LHCN-M2 (cell line): ENCODE data around the gene NPC1. TPM values are rescaled to one million over a fixed set of nuclear protein-coding genes. Genes with fewer than 3 reads are reported as not detected.
"Not testable (repeated sequence)": the region's sequence is repeated elsewhere in the genome, so short reads cannot be mapped to it uniquely, and the experiment has no call there.

ENCODE experiments used
- DNase-seq: peaks from one replicate; pipeline ENCODE4 v3.0.0-alpha.2; 2012; ENCODE audit warnings: low read depth
- total RNA-seq: library from RNA; depleted of rRNA; stranded (reverse); fragments of >200 nt; gene quantifications from 2 replicates; pipeline ENCODE4 v1.2.3, GENCODE V29; 2014

The NPC1 gene
- total RNA-seq, 1 experiment from 2014 or later = 71.8 TPM

DNA sequence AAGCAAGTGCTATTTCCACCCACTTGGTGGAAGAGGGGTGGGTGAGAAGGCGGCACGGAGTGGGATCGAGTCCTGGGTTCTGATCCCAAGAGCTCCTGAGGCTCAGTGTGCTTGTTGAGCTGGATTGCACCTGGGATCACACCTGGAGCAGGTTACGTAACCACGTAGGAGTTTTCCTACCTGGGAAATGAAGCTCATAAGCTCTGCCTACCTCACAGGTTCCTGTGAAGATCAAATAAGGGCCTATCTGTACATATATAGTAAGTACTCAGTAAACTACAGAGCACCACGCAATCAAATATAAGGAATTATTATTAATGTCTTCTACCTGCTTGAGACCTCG, 11.0 kb downstream of the NPC1 start:
- no peak for DNase-seq

DNA sequence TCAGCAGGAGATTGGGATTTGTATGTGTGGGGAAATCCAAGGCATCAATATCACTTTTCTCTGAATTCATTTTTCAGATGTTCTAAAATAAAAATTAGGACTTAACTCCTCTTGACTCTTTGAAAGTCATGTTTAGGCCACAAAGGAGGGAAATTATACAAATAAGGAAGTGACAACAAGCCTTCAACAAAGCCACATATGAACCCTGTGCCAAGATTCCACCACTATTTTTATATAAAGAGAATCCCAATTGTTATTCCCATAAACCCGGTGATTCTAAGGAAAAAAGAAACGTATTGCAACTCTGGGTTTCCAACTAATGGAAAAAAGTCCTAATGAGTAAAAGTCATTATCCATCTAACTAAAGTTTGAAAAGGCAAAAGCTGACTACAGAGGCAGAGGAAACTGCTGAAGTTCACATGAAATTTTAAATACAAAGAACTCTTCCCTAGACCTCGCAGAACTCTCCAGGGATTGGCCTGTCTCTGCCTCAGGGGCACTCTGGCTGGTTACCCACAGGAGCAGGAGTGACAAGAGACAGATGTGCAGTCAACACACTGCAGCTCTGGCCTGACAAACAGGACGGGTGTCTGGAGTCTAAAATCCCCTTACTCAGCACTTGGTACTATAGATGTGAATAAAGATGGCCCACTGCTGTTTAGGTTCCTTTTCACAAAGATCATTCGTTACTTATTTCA, 11.5 kb downstream of the NPC1 start:
- peak; percentile 49 for DNase-seq

DNA sequence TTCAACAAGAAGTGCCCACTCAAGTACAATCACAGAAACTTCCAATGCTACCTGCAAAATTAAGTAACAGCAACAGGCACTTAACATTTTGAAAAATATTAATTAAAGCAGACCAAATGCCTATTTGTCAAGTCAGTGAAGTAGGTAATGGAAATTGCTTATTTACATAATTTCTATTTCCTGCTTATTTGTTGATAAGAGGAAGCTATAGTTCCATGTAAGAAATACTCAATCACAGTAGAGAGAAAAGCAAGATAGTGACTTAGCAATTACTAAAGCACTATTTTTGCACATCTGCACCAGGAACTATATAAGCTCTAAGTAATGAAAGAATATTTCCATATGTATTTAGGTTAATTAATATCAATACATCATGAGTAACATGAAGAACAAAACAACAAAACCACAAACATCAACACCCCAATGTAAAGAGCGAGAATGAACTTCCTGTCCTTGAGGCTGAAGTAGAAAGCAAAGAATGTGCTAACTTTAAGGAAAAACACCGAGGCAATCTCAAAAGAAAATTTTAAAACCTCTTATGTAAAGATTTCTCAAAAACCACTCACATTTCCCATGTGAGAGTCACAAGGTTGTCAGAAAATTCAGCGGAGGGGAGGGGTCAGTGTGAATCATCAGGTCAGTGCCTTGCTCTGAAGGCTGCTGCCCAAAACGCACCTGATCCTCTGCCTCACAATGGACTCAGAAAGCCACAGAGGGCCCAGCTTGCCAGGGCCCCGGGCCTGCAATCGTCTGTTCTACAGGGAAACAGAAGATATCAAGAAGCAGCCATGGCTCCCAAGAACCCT, 12.5 kb downstream of the NPC1 start:
- peak; percentile 82 for DNase-seq

DNA sequence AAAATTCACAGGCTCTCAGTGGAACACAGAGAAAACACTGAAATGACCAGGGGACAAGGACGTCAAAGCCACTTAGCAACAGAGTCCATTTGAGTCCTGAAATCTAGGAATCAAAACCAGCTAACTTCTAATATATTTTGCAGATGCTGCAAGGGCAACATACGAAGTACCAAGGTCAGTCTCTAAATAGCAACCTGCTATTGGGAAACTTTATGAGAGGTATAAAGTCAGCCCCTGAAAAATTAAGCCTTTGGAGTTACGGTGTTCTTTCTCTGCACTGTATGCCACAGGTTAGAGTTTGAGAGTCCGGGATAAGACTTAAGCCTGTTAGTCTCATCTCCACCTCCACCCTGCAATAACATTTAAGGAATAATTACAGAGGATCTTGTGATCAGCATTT, 13.3 kb downstream of the NPC1 start:
- no peak for DNase-seq

DNA sequence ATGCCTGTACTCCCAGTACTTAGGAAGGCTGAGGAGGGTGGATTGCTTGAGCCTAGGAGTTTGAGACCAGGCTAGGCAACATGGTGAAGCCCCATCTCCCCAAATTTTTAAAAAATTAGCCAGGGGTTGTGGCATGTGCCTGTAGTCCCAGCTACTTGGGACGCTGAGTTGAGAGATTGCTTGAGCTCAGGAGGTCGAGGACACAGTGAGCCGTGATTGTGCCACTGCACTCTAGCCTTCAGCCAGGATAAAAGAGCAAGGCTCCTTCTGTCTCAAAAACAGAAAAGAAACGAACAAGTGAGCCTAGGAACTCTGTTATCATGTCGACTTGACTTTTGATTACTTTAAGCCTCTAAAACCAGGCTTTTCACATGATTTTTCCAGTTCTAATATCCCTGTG, 13.7 kb downstream of the NPC1 start:
- no peak for DNase-seq

DNA sequence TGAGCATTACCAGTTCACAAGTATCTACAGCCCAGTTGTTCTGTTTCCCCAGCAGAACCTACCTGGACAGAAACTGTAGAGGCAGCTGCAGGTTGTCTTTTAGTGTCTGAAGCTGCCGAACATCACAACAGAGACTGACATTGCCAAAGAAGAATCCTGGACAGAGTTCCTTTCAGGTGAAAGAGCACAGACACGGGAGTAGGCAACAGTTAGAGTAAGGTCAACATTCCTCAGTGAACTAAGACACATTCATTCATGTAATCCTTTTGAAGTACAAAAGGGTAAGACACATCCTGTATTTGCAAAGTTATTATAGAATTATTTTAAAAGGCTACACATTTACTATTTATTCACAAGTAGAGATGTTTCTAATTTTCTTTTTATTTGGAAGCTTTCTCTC, 14.3 kb downstream of the NPC1 start:
- no peak for DNase-seq

DNA sequence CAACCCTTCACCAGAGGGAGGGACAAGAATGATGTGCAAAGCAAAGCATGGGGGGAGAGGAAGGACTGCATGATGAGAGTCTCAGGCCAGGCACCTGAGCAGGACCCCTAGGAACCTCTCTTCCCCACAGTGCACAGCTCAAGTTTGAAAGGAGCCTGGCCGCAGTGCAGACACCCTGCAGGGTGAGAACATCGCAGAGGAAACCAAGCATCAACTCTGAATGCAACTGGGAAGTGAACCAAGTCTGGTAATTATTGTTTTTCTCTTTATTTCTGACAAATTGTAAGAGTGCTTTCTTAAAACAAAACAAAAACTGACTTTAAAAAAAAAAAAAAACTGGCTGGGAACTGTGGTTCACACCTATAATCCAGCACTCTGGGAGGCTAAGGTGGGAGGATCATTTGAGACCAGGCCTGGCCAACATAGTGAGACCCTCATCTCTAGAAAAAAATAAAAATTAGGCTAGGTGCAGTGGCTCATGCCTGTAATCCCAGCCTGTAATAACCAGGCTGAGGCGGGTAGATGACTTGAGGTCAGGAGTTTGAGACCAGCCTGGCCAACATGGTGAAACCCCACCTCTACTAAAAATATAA, 15.3 kb downstream of the NPC1 start:
- DNase-seq = no peak

DNA sequence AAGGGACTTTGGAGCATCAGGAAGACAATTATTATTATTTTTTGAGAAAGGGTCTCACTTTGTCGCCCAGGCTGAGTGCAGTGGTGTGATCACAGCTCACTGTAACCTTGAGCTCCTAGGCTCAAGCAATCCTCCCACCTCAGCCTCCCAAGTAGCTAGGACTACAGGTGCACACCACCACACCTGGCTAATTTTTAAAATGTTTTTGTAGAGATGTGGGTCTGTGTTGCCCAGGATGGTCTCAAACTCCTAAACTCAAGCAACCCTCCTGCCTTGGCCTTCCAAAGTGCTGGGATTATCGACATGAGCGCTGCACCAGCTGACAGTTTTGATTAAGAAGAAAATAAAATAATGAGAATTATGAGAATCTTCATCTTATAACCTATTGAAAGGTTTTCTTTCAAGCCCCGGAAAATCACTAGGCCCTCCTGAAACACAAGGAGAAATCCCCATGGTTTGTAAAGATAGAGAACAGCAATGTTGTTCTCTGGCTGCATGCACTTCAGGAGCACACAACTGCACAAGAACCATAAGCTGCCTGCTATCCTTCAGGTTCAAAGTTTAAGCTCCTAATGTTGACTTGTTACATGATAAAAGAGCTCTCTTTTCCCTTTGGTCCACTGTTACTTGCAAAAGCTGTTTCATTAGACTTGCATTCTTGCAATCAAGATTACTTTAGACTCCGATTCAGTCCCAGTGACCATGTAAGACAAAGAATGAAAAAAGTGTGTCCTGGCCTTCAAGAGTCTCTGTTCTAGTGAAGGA, 16.8 kb downstream of the NPC1 start:
- no peak for DNase-seq

DNA sequence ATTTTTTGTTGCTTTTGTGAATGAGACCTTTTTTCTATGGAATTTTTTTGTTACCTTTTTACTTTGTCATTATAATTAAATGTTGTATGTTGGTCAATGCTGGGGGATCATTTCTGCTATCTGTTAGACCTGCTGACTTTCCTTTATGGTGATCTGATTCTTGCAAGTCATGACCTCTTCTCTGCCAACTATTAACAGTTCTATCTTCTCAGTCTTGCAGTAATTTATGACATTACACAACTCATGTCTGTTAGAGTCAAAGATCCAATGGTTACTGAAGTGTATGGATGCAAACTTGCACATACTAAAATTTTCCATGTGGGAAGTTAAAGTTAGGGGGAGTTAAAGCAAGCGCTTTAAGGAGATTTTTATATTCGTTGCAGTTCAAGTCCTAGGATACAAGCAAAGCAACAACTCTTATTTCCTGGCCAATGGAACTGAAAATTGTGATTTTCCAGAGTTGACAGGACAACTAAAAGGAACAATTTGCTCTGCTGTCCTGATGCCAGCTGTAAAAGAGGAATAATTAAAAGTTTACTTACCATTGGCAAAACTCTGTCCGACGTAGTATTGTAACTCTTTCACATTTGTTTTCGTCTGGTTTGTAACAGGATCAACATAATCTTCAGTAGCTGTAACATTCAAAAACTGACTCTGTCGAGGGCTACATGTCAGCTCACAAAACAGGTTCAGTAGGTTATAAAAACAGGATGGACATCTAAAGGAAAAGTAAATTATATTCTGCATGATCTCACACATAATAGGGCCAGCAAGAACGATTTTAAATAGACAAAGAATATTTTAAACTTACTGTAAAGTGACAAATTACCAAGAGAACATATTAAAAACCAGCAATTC, 17.8 kb downstream of the NPC1 start:
- no peak for DNase-seq

DNA sequence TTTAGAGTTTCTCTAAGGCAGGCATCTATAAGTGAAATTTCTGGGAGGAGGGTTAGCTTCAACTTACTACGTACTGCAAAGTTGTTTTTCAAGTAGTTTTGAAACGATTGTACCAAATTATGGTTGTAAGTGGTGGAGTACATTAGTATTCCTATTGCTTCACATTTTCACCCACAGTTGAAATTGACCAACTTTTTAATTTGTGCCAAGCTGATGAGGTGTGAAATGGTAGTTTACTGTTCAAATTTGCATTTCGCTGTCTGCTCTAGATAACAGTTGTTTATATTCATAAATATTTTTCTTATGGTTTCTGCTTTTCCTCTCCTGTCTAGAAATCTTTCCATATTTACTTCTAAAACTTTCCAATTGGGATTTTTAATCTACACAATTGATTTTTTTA, 18.6 kb downstream of the NPC1 start:
- DNase-seq = no peak

DNA sequence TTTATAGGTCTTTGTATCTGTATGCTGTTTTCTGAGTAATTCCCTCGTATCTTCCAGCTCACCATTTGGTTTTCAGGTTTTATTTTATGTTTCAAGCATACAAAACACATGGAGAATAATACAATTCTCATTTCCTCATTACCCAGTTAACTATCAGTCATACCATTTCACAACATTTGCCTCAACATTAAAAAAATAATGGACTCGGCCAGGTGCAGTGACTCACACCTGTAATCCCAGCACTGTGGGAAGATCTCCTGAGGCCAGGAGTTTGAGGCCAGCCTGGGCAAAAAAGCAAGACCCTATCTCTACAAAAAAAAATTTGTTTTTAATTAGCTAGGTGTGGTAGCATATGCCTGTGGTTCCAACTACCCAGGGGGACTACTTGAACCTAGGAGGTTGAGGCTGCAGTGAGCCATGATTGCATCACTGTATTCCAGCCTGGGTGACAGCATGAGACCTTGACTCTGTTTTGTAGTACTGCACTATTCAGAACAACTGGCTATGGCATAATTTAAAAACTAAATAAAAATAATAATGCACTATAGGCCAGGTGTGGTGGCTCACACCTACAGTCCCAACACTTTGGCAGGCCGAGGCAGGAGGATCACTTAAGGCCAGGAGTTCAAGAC, 20.3 kb downstream of the NPC1 start:
- DNase-seq = peak; percentile 72

DNA sequence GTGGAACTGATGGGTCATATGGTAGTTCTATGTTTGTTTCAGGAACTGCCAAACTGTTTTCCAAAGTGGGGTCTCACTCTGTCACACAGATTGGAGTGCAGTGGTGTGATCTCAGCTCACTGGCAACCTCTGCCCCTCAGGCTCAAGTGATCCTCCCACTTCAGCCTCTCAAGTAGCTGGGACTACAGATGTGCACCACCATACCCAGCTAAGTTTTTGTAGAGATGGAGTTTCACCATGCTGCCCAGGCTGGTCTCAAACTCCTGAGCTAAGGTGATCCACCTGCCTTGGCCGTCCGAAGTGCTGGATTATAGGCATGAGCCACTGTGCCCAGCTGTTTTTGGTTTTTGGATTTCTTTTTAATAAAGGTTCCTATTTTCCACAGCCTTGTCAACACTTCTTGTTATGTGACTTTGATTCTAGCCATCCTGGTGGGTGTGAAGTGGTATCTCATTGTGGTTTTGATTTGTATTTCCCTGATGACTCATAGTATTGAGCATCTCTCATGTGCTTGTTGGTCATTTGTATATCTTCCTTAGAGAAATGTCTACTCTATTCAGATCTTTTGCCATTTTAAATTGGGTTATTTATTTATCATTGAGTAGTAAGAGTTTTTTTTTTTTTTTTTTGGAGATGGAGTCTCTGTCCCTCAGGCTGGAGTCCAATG, 22.8 kb downstream of the NPC1 start:
- peak; percentile 81 for DNase-seq

DNA sequence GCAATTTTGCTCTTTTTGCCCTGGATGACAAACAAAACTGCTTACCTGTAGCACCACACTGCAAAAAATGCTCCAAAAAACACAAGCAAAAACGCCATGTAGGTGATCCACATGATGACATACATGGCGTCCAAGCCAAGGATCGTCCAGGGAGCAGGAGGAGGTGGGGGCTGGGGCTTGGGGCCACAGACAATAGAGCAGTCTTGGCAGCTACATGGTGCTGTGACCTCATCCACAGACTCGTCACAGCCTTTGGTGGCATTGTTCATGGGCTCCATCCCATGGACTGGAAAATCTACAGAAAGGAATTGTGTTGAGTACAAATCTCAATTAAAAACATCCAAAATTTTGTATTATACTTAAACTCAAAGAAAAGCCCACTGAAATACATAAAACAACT, 26.1 kb downstream of the NPC1 start:
- no peak for DNase-seq

DNA sequence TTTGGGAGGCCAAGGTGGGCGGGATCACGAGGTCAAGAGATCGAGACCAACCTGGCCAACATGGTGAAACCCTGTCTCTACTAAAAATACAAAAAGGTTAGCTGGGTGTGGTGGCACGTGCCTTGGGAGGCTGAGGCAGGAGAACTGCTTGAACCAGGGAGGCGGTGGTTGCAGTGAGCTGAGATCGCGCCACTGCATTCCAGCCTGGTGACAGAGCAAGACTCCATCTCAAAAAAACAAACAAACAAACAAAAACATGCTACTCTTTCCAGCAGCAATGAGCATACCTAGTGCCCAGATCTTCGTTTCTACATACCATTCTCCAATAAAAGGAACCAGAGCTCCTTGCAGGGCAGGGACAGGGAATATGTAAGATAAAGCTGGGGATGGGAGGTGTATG, 28.8 kb downstream of the NPC1 start:
- not testable (repeated sequence) for DNase-seq

DNA sequence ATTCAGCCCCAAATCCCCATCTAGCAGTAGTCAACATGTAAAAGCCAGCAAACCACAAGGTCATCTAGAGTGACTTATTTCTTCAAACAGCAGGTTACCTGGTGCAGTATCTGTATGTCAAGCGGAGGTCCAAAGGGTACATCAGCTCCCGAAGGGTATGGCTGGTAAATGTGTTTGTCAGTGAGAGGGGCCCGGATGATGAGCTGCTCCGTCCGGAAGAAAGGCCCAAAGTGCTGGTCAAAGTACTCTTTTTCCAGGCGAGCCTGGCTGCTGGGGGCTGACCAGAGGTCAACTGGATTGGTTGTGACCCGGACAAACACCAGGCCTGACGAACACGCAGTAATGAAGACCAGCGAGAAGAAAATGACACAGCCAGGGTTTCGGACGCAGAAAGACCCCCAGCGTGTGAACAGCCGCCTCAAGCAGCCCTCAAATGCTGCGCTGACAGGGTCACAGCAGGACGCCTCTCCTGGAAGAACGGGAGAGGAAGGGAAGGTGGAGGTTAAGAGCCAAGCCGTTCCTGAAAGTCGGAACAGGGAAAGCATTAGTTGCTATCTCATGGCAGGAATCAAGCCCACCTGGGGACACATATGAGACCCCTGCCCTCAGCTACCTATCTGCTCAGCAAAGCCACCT, 30.0 kb downstream of the NPC1 start:
- DNase-seq = no peak

DNA sequence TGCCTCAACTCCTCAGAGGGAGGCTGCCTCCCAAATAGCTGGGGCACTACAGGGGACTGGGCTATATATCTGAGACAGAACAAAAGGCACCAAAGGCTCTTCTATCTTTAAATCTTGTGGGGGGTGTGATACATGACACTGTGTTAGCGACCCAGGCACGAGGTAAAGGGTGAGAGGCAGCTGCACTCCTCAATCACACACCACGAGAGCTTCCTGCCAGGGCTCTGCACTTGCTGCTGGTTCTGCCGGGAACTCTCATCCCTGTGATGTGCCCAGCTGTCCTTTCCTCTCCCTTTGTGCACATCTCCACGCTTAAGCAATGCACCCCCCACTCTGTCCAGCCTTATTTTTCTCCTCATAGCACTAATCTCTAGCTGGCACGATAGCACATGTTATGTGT, 32.4 kb downstream of the NPC1 start:
- peak; percentile 50 for DNase-seq

DNA sequence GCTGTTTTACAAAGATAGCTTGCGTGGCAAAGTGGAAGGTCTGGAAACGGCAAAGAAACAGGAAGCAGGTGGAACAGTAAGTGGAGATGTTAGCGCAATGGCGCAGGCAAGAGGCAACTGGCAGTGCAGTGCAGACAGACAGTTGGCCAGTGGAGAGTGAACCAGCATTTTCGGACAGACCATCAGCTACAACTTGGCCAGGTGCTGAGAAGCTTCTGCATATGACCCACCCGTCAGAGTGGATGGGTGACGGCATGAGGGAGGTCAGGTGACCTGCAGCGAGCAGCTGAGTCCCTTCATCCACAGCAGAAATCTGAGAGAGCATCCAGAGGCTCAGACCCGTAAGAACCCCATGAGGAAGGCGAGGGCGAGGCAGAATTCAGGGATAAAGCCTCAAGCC, 33.8 kb downstream of the NPC1 start:
- DNase-seq = no peak

DNA sequence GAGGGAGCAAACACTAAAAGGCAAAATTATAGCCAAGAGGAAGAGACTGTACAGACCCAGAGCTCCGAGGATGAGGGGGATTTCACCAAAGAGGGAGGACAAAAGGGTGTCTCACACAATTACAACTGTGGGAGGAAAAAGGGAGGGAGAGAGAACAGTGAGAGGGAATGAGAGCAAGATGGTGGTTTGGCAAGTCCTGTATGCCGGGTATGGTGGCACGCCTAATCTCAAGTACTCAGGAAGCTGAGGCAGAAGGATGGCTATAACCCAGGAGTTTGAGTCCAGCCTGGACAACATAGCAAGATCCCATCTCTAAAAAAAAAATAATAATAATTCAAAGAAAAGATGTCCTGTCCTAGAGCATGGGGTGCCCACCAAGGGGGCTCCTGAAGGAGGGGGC, 34.3 kb downstream of the NPC1 start:
- no peak for DNase-seq

DNA sequence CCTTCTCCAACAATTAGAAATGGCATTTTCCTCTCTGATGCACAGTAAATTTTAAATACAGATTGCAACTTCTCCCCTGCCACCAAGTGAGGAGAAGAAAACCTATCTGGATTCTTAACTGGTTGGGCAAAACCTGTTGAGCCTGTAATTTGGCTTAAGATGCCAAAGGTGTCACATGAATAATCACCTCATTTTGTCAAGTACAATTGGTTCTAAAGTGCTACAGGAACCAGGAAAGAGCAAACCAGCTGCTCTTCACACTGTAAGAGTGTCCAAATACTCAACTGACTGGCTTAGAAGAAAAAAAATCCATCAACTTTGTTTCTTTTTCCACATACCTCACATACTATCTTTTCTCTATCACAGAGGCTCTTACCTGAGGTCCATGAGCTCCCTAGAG, 35.4 kb downstream of the NPC1 start:
- DNase-seq = no peak

DNA sequence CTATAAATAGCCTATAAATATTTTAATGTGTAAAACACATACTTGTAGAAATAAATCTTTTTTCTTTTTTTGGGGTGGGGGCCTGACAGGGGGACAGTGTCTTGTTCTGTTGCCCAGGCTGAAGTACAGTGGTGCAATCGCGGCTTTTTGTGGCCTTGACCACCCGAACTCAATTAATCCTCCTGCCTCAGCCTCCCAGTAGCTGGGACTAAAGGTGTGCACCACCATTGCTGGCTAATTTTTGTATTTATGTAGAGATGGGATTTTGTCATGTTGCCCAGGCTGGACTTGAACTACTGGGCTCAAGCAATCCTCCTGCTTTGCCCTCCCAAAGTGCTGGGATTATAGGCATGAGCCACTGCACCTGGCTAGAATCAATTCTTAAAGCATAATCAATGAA, 37.6 kb downstream of the NPC1 start:
- no peak for DNase-seq
